T follicular helper cell (primary cell): Measurements from ENCODE around the gene AFG3L2.
"Not testable (repeated sequence)": the region's sequence is repeated elsewhere in the genome, so short reads cannot be mapped to it uniquely, and the experiment has no call there.

Source experiments
- DNase-seq: peaks from one replicate; pipeline ENCODE4 v3.0.0-alpha.2; 2020; ENCODE audit warnings: low read depth
- total RNA-seq, 2 experiments: gene quantifications; one replicate each; lab custom pipeline; 2026; lab: John Stamatoyannopoulos, UW

AFG3L2 gene
- 85.1 to 174 reads per million in 2 experiments for total RNA-seq

DNA sequence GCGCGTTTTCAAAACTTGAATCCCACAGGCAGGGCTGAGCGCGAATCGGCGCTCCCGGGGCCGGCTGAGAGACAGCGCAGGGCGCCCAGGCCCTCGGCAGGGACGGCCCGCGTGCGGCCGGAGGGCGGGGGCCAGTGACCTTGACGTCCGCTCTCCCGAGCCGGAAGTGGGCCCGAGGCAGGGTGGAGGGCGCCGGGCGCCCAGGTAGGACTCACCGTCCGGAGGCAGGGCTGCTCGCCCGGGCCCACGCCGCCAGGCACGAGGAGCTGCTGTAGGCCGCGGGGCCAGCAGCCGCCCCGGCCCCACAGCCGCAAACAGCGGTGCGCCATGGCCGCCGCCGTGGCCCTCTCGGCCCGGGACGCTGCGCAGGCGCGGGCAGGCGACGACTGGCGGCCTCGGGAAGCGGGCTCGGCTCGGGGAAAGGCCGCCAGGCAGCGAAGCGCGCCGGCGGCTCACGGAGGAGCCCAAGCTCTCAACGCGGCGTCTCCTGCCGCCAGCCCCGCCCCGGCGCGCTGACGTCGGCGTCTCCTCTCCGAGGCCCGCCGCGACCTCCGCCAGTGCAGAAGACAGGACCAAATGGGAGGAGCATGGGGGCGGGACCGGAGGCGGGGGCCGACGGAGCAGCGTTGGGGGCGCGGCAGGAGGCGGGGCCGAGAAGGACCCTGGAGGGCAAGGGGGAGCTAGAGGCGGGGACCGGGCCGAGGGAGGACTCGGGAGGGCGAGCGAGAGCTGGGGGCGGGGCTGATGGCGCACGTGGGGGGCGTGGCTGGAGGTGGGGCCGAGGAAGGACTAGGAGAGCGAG is at the start of gene AFG3L2:
Gene AFG3L2, minus strand, starts transcription at position 474 of the 802 bp plus-strand sequence. Its CDS starts 145 bp downstream, at position 329.
- peak; percentile 100 for DNase-seq

- no peak for DNase-seq
Measured at GRCh38 chr18:12424252-12424651, 47.2 kb upstream of the AFG3L2 start.

DNA sequence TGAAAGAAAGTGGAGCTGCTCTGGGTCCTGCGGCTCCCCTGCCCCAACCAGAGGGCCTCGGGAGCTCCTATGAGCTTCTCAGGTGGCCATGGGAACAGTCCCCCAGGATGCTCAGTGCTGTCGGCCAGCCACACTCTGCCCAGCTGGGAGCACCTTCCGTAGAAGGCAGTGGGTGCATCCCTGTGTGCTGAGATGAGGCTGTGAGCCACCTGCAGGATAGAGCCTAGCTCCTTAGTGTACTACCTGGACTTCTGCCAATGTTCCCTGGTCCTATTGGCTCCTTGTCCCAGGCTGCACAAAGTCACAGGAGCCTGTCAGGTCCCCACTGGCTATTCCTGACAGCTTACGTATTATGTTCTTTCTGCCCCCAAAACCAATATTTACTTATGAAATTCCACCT is 46.8 kb upstream of the AFG3L2 start:
- DNase-seq, result no peak

DNA sequence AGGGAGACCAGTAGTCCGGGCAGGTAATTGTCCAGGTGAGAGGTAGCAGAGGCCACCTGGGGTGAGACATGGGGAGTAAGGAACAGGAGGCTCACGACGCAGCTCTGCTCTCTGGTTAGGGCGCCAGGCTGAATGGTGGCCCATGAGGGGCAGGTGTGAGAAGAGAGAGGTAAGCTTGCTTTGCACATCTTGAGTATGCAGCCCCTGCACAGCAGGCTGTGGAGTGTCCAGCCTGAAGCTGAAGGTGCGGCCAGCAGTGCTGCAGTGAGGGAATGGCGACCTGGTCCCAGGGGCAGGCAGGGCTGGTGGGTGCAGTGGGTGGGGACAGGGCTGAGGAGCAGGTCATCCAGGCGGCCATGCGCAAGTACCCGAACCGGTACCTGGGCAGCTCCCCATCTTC is 46.4 kb upstream of the AFG3L2 start:
- DNase-seq, result no peak

DNA sequence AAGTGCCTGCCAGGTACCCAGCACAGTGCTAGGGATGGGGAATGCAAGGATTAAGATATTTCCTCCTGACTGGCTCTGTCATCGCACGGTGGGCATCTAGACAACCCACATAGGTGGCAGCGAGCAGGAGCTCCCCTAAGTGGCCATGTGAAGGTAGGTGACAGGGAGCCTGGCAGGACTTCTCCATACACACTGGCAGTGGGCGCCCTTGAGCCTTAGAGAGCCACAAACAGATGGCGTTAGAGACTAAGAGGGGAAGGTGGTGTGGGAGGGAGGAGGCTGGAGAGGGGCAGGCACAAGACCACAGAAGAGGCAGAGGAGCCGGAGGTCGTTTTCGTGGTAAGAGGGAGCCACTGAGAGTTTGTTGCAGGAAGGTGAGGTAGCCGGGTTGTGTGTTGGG is 45.9 kb upstream of the AFG3L2 start:
- DNase-seq, result no peak

- no peak for DNase-seq
Measured at GRCh38 chr18:12421732-12422131, 44.7 kb upstream of the AFG3L2 start.

DNA sequence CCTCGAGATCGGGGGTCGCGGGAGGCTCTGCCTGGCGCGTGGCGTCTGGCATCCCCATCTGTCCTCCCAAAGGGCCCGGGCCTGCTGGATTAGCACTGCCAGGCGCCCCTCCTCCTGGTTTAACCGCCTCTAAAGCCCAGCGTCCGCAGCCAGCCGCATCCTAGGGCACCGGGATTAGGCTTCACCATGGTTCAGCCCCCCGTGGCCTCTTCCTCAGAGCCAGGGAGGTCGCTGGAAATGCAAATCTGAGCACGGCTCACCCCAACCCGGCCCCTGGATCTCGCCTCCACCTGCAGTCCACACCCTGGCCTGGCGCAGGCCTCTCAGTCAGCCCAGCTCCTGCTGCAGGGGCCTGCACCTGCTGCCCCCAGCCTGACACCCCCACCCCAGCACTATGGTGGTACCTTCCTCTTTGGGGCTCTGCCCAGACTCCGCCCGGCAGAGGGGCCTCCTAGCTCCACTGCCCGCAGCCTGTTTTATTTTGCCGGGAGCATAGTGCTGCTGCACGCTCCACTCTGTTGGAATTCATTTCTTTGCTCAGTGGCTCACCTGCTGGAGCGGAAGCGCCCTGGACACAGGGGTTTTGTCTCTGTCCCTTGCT is 43.9 kb upstream of the AFG3L2 start:
- DNase-seq, result no peak

GRCh38 chr18:12417687-12418086 is 40.7 kb upstream of the AFG3L2 start:
- DNase-seq, result no peak

DNA sequence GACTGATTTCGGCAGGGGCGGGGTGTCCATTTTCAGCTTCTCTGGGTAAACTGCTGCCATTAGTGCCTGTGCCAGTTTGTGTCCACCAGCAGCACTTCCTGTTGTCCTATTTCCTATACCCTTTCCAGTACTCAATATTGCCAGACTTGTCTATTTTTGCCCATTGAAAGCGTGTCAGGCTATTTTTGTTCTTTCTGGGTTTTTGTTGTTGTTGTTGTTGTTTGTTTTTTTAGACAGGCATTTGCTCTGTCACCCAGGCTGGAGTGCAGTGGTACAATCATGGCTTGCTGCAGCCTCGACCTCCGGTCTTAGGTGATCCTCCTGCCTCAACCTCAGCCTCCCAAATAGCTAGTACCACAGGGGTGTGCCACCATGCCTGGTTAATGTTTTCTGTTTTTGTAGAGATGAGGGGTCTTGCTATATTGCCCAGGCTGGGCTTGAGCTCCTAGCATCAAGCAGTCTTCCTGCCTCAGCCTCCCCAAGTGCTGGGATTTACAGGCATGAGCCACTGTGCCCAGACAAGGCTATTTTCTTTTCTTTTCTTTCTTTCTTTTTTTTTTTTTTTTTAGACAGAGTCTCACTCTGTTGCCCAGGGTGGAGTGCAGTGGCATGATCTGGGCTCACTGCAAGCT is 39.2 kb upstream of the AFG3L2 start:
- DNase-seq, result no peak

DNA sequence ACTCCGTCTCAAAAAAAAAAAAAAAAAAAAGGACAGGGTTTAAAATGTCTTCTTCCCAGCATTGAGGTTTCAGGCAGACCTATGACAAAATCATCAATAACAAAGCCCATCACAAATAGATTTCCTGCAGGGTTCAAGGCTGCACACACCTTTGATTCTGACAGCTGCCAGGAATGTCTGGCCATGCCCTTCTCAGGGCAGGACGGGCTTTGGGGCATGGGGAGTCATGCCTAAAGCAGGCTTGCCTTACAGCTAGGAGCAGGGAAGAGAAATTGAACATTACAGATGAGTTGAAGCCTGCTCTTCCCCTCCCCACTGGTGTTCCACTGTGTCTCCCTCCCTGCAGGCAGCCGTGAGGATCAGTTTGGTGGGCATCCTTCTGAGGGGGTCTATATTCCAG is 34.4 kb upstream of the AFG3L2 start:
- DNase-seq, result no peak

DNA sequence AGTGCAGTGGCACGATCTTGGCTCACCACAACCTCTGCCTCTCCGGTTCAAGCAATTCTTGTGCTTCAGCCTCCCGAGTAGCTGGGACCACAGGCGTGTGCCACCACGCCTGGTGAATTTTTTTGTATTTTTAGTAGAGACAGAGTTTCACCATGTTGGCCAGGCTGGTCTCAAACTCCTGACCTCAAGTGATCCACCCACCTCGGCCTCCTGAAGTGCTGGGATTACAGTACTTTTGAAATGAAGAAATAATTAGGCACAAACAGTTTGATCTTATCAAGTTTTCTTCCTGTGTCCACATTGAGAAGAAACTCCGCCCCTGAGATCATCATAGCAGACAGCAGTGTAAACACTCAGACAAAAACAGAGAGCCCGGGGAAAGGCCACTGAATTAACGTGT is 33.7 kb upstream of the AFG3L2 start:
- not testable (repeated sequence) for DNase-seq

DNA sequence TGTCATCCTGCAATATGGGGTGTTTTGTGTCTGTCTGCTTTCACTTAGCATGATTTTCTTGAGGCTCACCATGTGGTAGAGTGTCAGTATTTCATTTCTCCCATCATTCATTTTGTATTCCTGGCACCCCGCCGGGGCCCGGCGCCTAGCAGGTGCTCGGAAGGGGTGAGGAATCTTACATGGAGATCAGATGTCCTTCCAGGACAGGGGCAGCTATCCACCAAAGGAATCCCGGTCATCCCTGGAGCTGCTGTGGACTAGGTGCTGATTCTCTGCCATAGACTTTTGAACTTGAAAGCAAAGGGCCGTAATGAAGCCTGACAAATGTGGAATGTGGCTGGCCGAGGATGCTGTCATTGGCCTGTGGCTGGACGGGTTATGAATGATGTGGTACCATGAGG is 33.1 kb upstream of the AFG3L2 start:
- no peak for DNase-seq

GRCh38 chr18:12409469-12409868 is 32.4 kb upstream of the AFG3L2 start:
- no peak for DNase-seq

GRCh38 chr18:12408247-12408869 is 31.3 kb upstream of the AFG3L2 start:
- DNase-seq, result no peak

DNA sequence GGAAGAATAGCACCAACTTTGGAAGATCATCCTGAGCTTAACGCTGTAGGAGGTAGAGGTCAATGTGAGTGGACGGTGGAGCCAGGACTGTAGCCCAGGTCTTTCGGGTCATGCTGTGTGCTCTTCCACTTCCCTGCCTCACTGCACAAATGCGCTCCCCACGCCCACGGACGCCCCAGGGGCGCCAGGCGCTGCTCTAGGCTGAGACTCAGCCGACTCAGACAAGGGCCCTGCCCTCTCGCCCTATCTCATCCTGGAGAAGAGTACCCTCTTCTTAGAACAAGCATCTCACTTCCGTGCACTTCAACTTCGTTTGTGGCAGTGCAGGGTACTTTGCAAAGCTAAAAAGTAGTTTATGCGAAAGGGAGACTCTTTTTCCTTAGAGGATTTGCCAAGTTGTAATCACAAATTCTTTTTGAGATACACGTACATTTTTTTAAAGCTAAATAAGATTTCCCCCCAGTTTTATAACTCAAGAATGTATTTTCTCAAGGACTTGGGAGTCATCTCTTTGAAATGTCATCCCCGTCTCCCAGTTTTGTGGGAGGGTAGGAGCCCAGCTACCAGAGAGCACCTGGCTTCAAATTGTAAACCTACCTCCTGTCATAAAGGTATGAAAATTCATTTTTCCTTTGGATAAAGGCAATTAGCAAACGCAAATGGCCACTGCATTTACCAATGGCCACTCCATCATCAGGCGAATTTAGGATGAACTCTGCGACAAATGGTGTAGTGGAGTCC is 29.5 kb upstream of the AFG3L2 start:
- no peak for DNase-seq

DNA sequence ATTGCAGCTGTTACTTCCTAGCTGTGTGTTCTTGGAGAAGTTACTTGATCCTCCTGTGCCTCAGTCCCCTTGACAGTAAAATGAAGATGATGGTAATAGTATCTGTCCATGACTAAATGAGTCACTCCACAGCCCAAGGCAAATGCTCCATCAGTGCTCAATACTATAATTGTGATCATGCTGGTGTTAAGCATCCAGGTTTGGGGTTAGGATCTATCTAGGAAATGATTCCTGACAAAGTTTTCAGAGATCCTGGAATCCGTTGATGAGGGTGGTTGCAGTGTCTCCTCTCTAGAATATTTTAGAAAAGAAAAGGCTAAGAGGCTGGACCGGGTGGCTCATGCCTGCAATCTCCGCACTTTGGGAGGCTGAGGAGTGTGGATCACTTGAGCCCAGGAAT is 28.0 kb upstream of the AFG3L2 start:
- no peak for DNase-seq

- no peak for DNase-seq
Measured at GRCh38 chr18:12403601-12404506, 26.8 kb upstream of the AFG3L2 start.

- no peak for DNase-seq
Measured at GRCh38 chr18:12401881-12402280, 24.9 kb upstream of the AFG3L2 start.

- no peak for DNase-seq
Measured at GRCh38 chr18:12399231-12399630, 22.2 kb upstream of the AFG3L2 start.

DNA sequence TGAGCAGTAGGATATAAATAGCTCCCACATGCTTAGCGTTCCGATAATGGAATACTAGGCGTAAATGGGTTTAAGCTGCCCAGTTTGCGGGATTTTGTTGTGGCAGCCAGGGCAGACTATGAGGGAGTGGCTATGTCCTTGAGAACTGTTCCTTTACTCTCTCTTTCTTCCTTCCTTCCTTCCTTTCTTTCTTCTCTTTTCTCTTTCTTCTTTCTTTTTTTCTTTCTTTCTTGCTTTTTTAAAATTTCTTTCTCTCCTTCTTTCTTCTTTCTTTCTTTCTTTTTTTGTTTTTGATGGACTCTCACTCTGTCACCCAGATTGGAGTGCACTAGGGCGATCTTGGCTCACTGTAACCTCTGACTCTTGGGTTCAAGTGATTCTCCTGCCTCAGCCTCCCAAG is 21.6 kb upstream of the AFG3L2 start:
- DNase-seq, result no peak

DNA sequence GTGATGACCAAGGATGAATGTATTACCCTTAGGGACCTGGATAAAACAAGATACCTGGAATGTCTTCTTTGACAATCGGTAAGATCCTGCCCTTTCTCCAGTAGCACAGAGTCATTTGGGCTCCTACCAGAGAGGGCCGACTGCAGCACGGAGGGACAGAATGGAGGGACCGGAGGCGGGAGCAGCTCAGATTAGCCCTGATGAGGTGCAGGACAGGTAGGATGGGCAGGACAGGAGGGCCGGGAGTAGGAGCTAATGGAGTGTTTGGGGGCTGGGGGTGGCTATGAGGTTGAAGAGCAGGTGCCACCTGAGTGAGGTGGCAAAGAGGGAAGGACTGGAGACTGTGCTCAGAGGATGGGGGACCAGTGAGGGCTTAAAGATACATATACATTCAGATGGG is 20.8 kb upstream of the AFG3L2 start:
- DNase-seq, result no peak
